K562 (cell line): Measurements from ENCODE around the gene R3HDM1. TPM values are rescaled to one million over a fixed set of nuclear protein-coding genes. Genes with fewer than 3 reads are reported as not detected.

Source experiments
- ATAC-seq: fragments of 200-7000 bp; cut with Tn5 transposase; 3 replicates; pipeline ENCODE4 v1.9.1; 2020; ENCODE audit warnings: moderate library complexity
- Bru-seq: library from RNA; stranded (reverse); fragments of 400-500 nt; gene quantifications from one replicate; lab custom pipeline; 2021; lab: Mats Ljungman, UMichigan
- BruChase-seq, 2 experiments: library from RNA; stranded (reverse); fragments of 400-500 nt; gene quantifications; one replicate each; lab custom pipeline; 2021; lab: Mats Ljungman, UMichigan
- BruUV-seq: library from RNA; stranded (reverse); fragments of 400-500 nt; replicated peaks from 2 replicates; lab custom pipeline; 2021; lab: Mats Ljungman, UMichigan
- CTCF ChIA-PET: fragments of 300-600 bp; formaldehyde crosslinking; extraction: SDS; loops from one replicate; lab custom pipeline; 2021; ENCODE audit warnings: low intra/inter-chr PET ratio; lab: Yijun Ruan, JAX
- POLR2A ChIA-PET: fragments of 300-600, 350-650 bp; sonication (Branson Sonifier 250); formaldehyde crosslinking; extraction: SDS; loops from one replicate; lab custom pipeline; 2021; ENCODE audit warnings: antibody characterized with exemption, inconsistent platforms; lab: Yijun Ruan, JAX
- DNase-seq, 4 experiments: peaks; one replicate each; pipeline versions ENCODE4 v3.0.0 to v3.0.0-alpha.2; 2011 to 2018; ENCODE audit warnings: low spot score in 3 of 4, mixed read lengths in 3 of 4; ENCODE audit errors: extremely low read depth in 1 of 4
- FAIRE-seq: peaks from 2 replicates; lab custom pipeline; 2011; peaks lifted over from hg19 to GRCh38; lab: Jason Lieb, UNC
- H2AFZ ChIP-seq: 2 replicates; pipeline ENCODE4 v1.6.0; 2011; ENCODE audit warnings: low read depth, low read length, control low read depth, inconsistent platforms
- H3K27ac ChIP-seq: fragments of 200-600 bp; 3 replicates; pipeline ENCODE4 v1.8.0; 2011; ENCODE audit warnings: low read depth, mild to moderate bottlenecking, control low read depth, inconsistent platforms, low read length, moderate library complexity, mixed read lengths; ENCODE audit errors: extremely low read depth
- H3K27me3 ChIP-seq, 2 experiments: fragments of 300-600 bp in 1 of 2; 2 replicates in 1 of 2; 3 replicates in 1 of 2; pipeline versions ENCODE4 v1.6.0 to v1.8.0; 2011; ENCODE audit warnings: inconsistent platforms in 2 of 2, low read length in 2 of 2, mild to moderate bottlenecking in 1 of 2, mixed read lengths in 1 of 2, moderate library complexity in 1 of 2; ENCODE audit not compliant: control insufficient read depth in 2 of 2, insufficient read depth in 2 of 2
- H3K36me3 ChIP-seq: fragments of 300-600 bp; 3 replicates; pipeline ENCODE4 v1.8.0; 2011; ENCODE audit warnings: mild to moderate bottlenecking, low read length, inconsistent platforms; ENCODE audit not compliant: control insufficient read depth, insufficient read depth
- H3K4me1 ChIP-seq, 2 experiments: fragments of 200-600 bp in 1 of 2; replicated peaks in 1 of 2; 2 replicates in 1 of 2; 3 replicates in 1 of 2; pipeline versions ENCODE4 v1.5.1 to v1.8.0; 2011; ENCODE audit warnings: inconsistent platforms in 2 of 2, low read length in 2 of 2, mild to moderate bottlenecking in 1 of 2, mixed read lengths in 1 of 2, moderate library complexity in 1 of 2; ENCODE audit not compliant: control insufficient read depth in 2 of 2, insufficient read depth in 2 of 2
- H3K4me2 ChIP-seq: 2 replicates; pipeline ENCODE4 v1.6.1; 2011; ENCODE audit warnings: low read length, control low read depth, inconsistent platforms, mixed read lengths; ENCODE audit not compliant: insufficient read depth
- H3K4me3 ChIP-seq: fragments of 200-600 bp; sonication (generic), shearing (Covaris generic); 2 replicates; pipeline ENCODE4 v1.5.1; 2016; ENCODE audit warnings: control low read depth, inconsistent platforms
- H3K79me2 ChIP-seq: fragments of 200-600 bp; 3 replicates; pipeline ENCODE4 v1.8.0; 2011; ENCODE audit warnings: low read length, inconsistent platforms; ENCODE audit not compliant: control insufficient read depth, insufficient read depth
- H3K9ac ChIP-seq, 2 experiments: 2 replicates each; pipeline versions ENCODE4 v1.6.0 to v1.6.1; 2011; ENCODE audit warnings: low read depth in 2 of 2, low read length in 2 of 2, control low read depth in 1 of 2, inconsistent platforms in 1 of 2, mild to moderate bottlenecking in 1 of 2, mixed read lengths in 1 of 2; ENCODE audit not compliant: insufficient read depth in 1 of 2
- H3K9me1 ChIP-seq: one replicate; pipeline ENCODE4 v1.6.0; 2011; ENCODE audit warnings: inconsistent platforms, mild to moderate bottlenecking, low read length, moderate library complexity; ENCODE audit not compliant: control insufficient read depth, insufficient read depth
- H3K9me3 ChIP-seq: replicated peaks from 2 replicates; pipeline ENCODE4 v1.5.1; 2011; ENCODE audit warnings: low read depth, low read length, inconsistent platforms; ENCODE audit not compliant: control insufficient read depth, insufficient read depth
- H4K20me1 ChIP-seq: replicated peaks from 2 replicates; pipeline ENCODE4 v1.6.1; 2011; ENCODE audit warnings: low read length, inconsistent platforms, mixed read lengths; ENCODE audit not compliant: control insufficient read depth, insufficient read depth
- BHLHE40 ChIP-seq: IDR thresholded peaks from 2 replicates; pipeline ENCODE4 v1.6.1; 2011; ENCODE audit warnings: low read length, improper control_type of control experiment
- HNRNPLL ChIP-seq: fragments of 200-400 bp; formaldehyde crosslinking; IDR thresholded peaks from 2 replicates; pipeline ENCODE4 v1.6.1; 2017; ENCODE audit warnings: low read length, low read depth, mild to moderate bottlenecking; ENCODE audit not compliant: poor library complexity, severe bottlenecking
- MYC ChIP-seq, 2 experiments: fragments of 250-450 bp in 1 of 2; sonication (Bioruptor Pico) in 1 of 2; IDR thresholded peaks; 2 replicates each; pipeline versions ENCODE4 v1.5.1 to v1.6.1; 2012 to 2021; ENCODE audit warnings: low read depth in 2 of 2, borderline replicate concordance in 1 of 2, improper control_type of control experiment in 1 of 2, low read length in 1 of 2, mild to moderate bottlenecking in 1 of 2, moderate library complexity in 1 of 2
- NFIX ChIP-seq: fragments of 250-450 bp; sonication (Bioruptor Pico); IDR thresholded peaks from 2 replicates; pipeline ENCODE4 v1.4.0; 2020; ENCODE audit warnings: low read depth, mild to moderate bottlenecking, moderate library complexity
- ZNF354B ChIP-seq: fragments of 250-450 bp; sonication (Bioruptor Pico); IDR thresholded peaks from 2 replicates; pipeline ENCODE4 v1.4.0; 2020
- ZNF449 ChIP-seq: fragments of 250-450 bp; sonication (Bioruptor Pico); IDR thresholded peaks from 2 replicates; pipeline ENCODE4 v1.8.0; 2022; ENCODE audit warnings: moderate library complexity, mild to moderate bottlenecking, inconsistent platforms
- whole genome bisulfite sequencing: fragments of 100-300 bp; shearing (Covaris generic); methylation state at CpG from one replicate; pipeline ENCODE4 v1.1.6; 2016; ENCODE audit warnings: low coverage, mixed read lengths; ENCODE audit not compliant: insufficient coverage; ENCODE audit errors: missing lambda C conversion rate; 5-methylcytosine and 5-hydroxymethylcytosine counted together
- in situ Hi-C: fragments of 300-500 bp; cut with MboI; formaldehyde crosslinking; loops from 4 replicates; pipeline ENCODE4 v1.15.0; 2018; ENCODE audit warnings: inconsistent platforms, mixed read lengths
- intact Hi-C: fragments of 100-400 bp; cut with micrococcal nuclease; formaldehyde crosslinking; loops from 2 replicates; pipeline ENCODE4 v1.14.2; 2022
- long read RNA-seq, 3 experiments: library from polyadenylated mRNA in 2 of 3; library from RNA in 1 of 3; unstranded in 2 of 3; stranded (forward) in 1 of 3; transcript quantifications; one replicate each; pipeline ENCODE4 v2.0.0, GENCODE V29; 2019 to 2022
- polyA minus RNA-seq, 3 experiments: library from RNA; depleted of rRNA, polyadenylated mRNA; stranded (reverse); fragments of >200 nt; gene quantifications; 2 replicates each; pipeline ENCODE4 v1.2.3, GENCODE V29; 2011
- polyA plus RNA-seq, 8 experiments: library from polyadenylated mRNA; depleted of rRNA in 4 of 8; stranded (reverse) in 5 of 8; unstranded in 3 of 8; fragments of >200 nt; fragmentation: Nextera tagmentation in 2 of 8; fragmentation: Illumina TruSeq in 1 of 8; extraction: Ambion mirVana in 2 of 8; extraction: Trizol in 1 of 8; gene quantifications; 2 replicates each; pipeline versions ENCODE4 v1.2.1 to v1.2.3, GENCODE V29; 2011 to 2014; ENCODE audit warnings: inconsistent platforms in 1 of 8, missing spikeins in 1 of 8
- total RNA-seq, 7 experiments: library from RNA; depleted of rRNA in 6 of 7; stranded (reverse); fragments of >200 nt in 6 of 7; fragmentation: Illumina TruSeq in 2 of 7; extraction: Trizol in 2 of 7; gene quantifications; 2 replicates each; pipeline versions ENCODE4 v1.2.1 to v1.2.3, GENCODE V29; 2011 to 2021; ENCODE audit warnings: low replicate concordance in 1 of 7
- TF ChIP-seq, protein P1 (sequence below): sonication (generic); formaldehyde crosslinking; IDR thresholded peaks from 2 replicates; pipeline ENCODE4 v1.8.1; 2023; ENCODE audit warnings: mild to moderate bottlenecking, missing genetic modification reagents

The R3HDM1 gene
- 36.9 and 130 TPM in 2 replicates for total RNA-seq (2011; cell fraction: chromatin; rRNA removed; ENCODE audit: low replicate concordance)
- 23.0 and 34.0 TPM in 2 replicates for total RNA-seq (2011; cell fraction: nucleolus; rRNA removed)
- total RNA-seq (2011; cell fraction: nucleoplasm; rRNA removed), result 54.6 and 83.0 TPM in 2 replicates
- 11.1 and 14.2 TPM in 2 replicates for total RNA-seq (2014; rRNA removed)
- 26.8 and 28.2 TPM in 2 replicates for total RNA-seq (2014; rRNA removed; fragmentation: Illumina TruSeq; extraction: Trizol)
- 31.0 and 31.4 TPM in 2 replicates for total RNA-seq (2015; rRNA removed; fragmentation: Illumina TruSeq; extraction: Trizol)
- 49.4 and 50.1 TPM in 2 replicates for total RNA-seq (2021)
- polyA plus RNA-seq (2011; rRNA removed), result 72.1 and 81.8 TPM in 2 replicates
- 111 and 126 TPM in 2 replicates for polyA plus RNA-seq (2011; cell fraction: cytosol; rRNA removed)
- 39.0 and 43.6 TPM in 2 replicates for polyA plus RNA-seq (2011; cell fraction: nucleus; rRNA removed)
- 32.7 and 43.5 TPM in 2 replicates for polyA plus RNA-seq (2012)
- polyA plus RNA-seq (2014; fragmentation: Illumina TruSeq; extraction: Trizol), result 72.7 and 89.4 TPM in 2 replicates
- polyA plus RNA-seq (2014; fragmentation: Nextera tagmentation; extraction: Ambion mirVana), result 10 to 100 TPM; 12.4 to 20.8 TPM
- 43.4 and 44.3 TPM in 2 replicates for polyA plus RNA-seq (2014; rRNA removed)
- 56.2 and 56.6 TPM in 2 replicates for polyA minus RNA-seq (2011; rRNA and poly(A)+ RNA removed)
- 35.9 and 43.7 TPM in 2 replicates for polyA minus RNA-seq (2011; cell fraction: cytosol; rRNA and poly(A)+ RNA removed)
- polyA minus RNA-seq (2011; cell fraction: nucleus; rRNA and poly(A)+ RNA removed), result 32.2 and 40.2 TPM in 2 replicates
- Bru-seq, nascent RNA, result percentile 79 among the genes with signal in this experiment
- BruChase-seq, experiment 1, labeled RNA remaining after a 2-hour chase, result percentile 80 among the genes with signal in this experiment
- BruChase-seq, experiment 2, labeled RNA remaining after a 6-hour chase, result percentile 74 among the genes with signal in this experiment
- long read RNA-seq, experiment 1, full-length matches to known transcripts, result 4 of 220 reads
- long read RNA-seq, experiment 1, partial matches to known transcripts, result 207 of 220 reads
- long read RNA-seq, experiment 1, other reads (novel, unspliced or antisense), result 9 of 220 reads
- long read RNA-seq, experiment 2, full-length matches to known transcripts, result 1 of 46 reads
- long read RNA-seq, experiment 2, partial matches to known transcripts, result 33 of 46 reads
- long read RNA-seq, experiment 2, other reads (novel, unspliced or antisense), result 12 of 46 reads
- long read RNA-seq, experiment 3, partial matches to known transcripts, result 13 of 16 reads
- long read RNA-seq, experiment 3, other reads (novel, unspliced or antisense), result 3 of 16 reads

DNA sequence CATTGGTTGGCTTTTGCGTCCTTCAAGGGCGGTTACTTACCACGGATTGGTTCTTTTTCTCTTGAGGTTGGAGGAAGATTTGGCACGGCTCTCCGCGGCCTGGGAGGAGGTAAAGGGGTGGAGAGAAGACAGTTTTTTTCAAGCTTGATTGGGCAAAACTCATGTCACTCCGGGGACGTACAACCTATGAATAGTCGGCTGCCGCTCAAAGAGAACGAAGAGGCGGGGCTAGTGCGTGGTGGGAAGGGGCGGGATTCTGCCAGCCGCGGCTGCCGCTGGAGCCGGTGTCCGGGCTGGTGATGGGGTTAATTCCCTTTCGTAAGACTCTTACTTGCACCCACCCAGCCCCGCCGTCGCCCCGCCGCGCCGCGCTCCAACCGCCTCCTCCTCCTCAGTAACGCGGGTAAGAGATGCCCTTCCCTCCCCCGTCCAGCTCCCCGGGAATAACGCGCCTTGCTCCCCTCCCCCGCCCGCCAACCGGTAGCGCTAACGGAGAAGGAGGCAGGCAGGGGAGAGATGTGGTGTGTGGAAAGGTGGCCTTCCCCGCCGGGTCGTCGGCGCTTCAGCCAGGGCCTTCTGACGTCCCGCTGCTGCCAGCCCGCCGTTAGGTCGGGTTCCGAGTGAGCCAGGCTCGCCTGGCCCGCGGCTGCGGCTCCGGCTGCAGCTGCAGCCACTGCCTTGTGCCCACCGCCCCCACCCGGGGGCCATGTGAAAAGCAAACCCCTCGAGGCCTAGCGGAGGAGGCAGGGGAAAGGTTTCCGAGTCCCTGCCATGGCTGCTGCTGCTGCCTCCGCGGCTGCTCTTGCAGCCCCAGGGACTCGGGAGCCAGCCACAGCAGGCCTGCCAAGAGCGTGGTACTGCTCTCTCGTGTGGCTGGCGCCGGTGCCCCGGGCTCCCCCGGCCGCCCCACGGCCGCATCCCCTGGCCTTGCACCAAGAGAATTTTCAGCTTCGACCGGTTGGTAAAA, at the start of gene R3HDM1:
Gene R3HDM1, plus strand, starts transcription at position 254 of the 967 bp plus-strand sequence. CDS start 73,362 bp downstream, outside the sequence.
- no TSS peak for BruUV-seq
- Histone ChIP-seq H3K36me3 (peaks cover 10% of the 10 kb centered on the region; the same call in 1 of the 3 replicates), H3K4me2 (peak within 1 kb of the TSS; percentile 89), H3K79me2 (peaks cover 81% of the 10 kb centered on the region), H3K4me3 (peak within 1 kb of the TSS; percentile 66), H3K9ac (peak within 1 kb of the TSS; percentile 93 to 98), H3K27me3 (no peaks in the 10 kb centered on the region), H3K27ac (peak within 1 kb of the TSS; percentile 97), H3K9me3 (no peaks in the 10 kb centered on the region), H4K20me1 (no peaks in the 10 kb centered on the region), H3K4me1 (peaks cover 0 to 15% of the 10 kb centered on the region in 2 experiments; a peak in 3 of 5 replicates), H3K9me1 (no peaks in the 10 kb centered on the region), H2AFZ (peak within 1 kb of the TSS; percentile 99)
- intact Hi-C loops, result loop anchor here (2.0 to 10.0 kb wide), 4 partner anchors 211 to 529 kb away; partner anchors contain the start of gene RAB3GAP1
- DNase-seq (peak; percentile 96 to 99 (median 98)), ATAC-seq (peak; percentile 90), FAIRE-seq (no peak)
- POLR2A ChIA-PET, result interaction anchor here (0.6 to 2.2 kb wide), 8 partner anchors 10 to 1796 kb away, joined by 3 to 14 read pairs (median 4); no protein-coding TSS in a partner anchor
- in situ Hi-C loops, result no loop called here
- under 1% methylated on average over 43 of the region's 75 CpGs for WGBS
- CTCF ChIA-PET, result interaction anchor here (0.6 kb wide), 1 partner anchor 527 kb away, joined by 4 read pairs; no protein-coding TSS in a partner anchor
- TF ChIP-seq BHLHE40, result peak; percentile 23; the same call in 1 of the 2 replicates
- peak; percentile 54 for TF ChIP-seq MYC (IDR thresholded peaks at IDR 0.05; ENCODE audit: low read depth, low read length)
- TF ChIP-seq MYC (CRISPR knock-in tag; IDR thresholded peaks at IDR 0.05; ENCODE audit: borderline replicate concordance, low read depth), result no peak
- no peak for TF ChIP-seq ZNF354B
- TF ChIP-seq, protein P1, sequence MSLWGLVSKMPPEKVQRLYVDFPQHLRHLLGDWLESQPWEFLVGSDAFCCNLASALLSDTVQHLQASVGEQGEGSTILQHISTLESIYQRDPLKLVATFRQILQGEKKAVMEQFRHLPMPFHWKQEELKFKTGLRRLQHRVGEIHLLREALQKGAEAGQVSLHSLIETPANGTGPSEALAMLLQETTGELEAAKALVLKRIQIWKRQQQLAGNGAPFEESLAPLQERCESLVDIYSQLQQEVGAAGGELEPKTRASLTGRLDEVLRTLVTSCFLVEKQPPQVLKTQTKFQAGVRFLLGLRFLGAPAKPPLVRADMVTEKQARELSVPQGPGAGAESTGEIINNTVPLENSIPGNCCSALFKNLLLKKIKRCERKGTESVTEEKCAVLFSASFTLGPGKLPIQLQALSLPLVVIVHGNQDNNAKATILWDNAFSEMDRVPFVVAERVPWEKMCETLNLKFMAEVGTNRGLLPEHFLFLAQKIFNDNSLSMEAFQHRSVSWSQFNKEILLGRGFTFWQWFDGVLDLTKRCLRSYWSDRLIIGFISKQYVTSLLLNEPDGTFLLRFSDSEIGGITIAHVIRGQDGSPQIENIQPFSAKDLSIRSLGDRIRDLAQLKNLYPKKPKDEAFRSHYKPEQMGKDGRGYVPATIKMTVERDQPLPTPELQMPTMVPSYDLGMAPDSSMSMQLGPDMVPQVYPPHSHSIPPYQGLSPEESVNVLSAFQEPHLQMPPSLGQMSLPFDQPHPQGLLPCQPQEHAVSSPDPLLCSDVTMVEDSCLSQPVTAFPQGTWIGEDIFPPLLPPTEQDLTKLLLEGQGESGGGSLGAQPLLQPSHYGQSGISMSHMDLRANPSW (CRISPR knock-in tag), result no peak
- TF ChIP-seq NFIX (CRISPR knock-in tag), result no peak
- no peak for TF ChIP-seq ZNF449 (CRISPR knock-in tag)
- peak; percentile 24 for TF ChIP-seq HNRNPLL
